ENCODE results near the gene RBFOX1.

Gene RBFOX1

GRCh38 chr16:7422036-7422888 lies 89.6 kb downstream of the RBFOX1 start:
- DNase-seq = no peak

- peak; percentile 13 for DNase-seq
These were observed 90.9 kb downstream of the RBFOX1 start for GRCh38 chr16:7423434-7424044.

GRCh38 chr16:7426161-7426560 lies 93.5 kb downstream of the RBFOX1 start:
- DNase-seq = no peak

- DNase-seq = no peak
These were observed 99.1 kb downstream of the RBFOX1 start for GRCh38 chr16:7431723-7432122.

GRCh38 chr16:7436306-7436705 lies 103.7 kb downstream of the RBFOX1 start:
- DNase-seq = no peak

GRCh38 chr16:7437135-7437804 lies 104.6 kb downstream of the RBFOX1 start:
- DNase-seq = no peak

GRCh38 chr16:7437843-7438242 lies 105.2 kb downstream of the RBFOX1 start:
- no peak for DNase-seq

GRCh38 chr16:7438601-7439000 lies 106.0 kb downstream of the RBFOX1 start:
- DNase-seq = no peak

- DNase-seq = no peak
These were observed 106.9 kb downstream of the RBFOX1 start for GRCh38 chr16:7439518-7439917.

- DNase-seq = no peak
These were observed 108.3 kb downstream of the RBFOX1 start for GRCh38 chr16:7440886-7441400.

GRCh38 chr16:7442050-7442449 lies 109.4 kb downstream of the RBFOX1 start:
- DNase-seq = no peak

GRCh38 chr16:7443142-7443541 lies 110.5 kb downstream of the RBFOX1 start:
- DNase-seq = no peak

GRCh38 chr16:7443648-7444365 lies 111.2 kb downstream of the RBFOX1 start:
- DNase-seq = no peak

- DNase-seq = no peak
These were observed 116.7 kb downstream of the RBFOX1 start for GRCh38 chr16:7449306-7449705.

- no peak for DNase-seq
These were observed 117.2 kb downstream of the RBFOX1 start for GRCh38 chr16:7449808-7450207.

GRCh38 chr16:7450440-7450839 lies 117.8 kb downstream of the RBFOX1 start:
- DNase-seq = no peak

GRCh38 chr16:7452090-7452489 lies 119.4 kb downstream of the RBFOX1 start:
- DNase-seq = no peak

- DNase-seq = peak; percentile 10
These were observed 123.6 kb downstream of the RBFOX1 start for GRCh38 chr16:7456211-7456610.

GRCh38 chr16:7458144-7458543 lies 125.5 kb downstream of the RBFOX1 start:
- no peak for DNase-seq

GRCh38 chr16:7470344-7470743 lies 137.7 kb downstream of the RBFOX1 start:
- DNase-seq = no peak

GRCh38 chr16:7471268-7471667 lies 138.6 kb downstream of the RBFOX1 start:
- DNase-seq = no peak

- DNase-seq = no peak
These were observed 149.4 kb downstream of the RBFOX1 start for GRCh38 chr16:7482032-7482431.

All from NCI-H1694 treated with DMSO at 0.1 percent for 48 hours (cell line).